Measurements from ENCODE around the gene HOXC4. TPM values are rescaled to one million over a fixed set of nuclear protein-coding genes. Genes with fewer than 3 reads are reported as not detected.
"Not testable (repeated sequence)": the region's sequence is repeated elsewhere in the genome, so short reads cannot be mapped to it uniquely, and the experiment has no call there.

Gene HOXC4
- polyA plus RNA-seq, 3 donors, result not detected

GRCh38 chr12:54102223-54102622, 48.6 kb downstream of the HOXC4 start:
- H3K4me3 Mint-ChIP-seq, result peak overlapping the region in 1 of 2 donors; percentile 26
- H4K20me1 ChIP-seq (ENCODE audit: insufficient read depth, low read length); H3K4me1 Mint-ChIP-seq; DNase-seq; H3K36me3 Mint-ChIP-seq; intact Hi-C loops (cut with micrococcal nuclease); H3K9ac ChIP-seq (ENCODE audit: insufficient read depth, low read length, poor library complexity, severe bottlenecking); H3K9me3 ChIP-seq (replicated peaks in 1 of 2; ENCODE audit: control insufficient read depth in 1 of 2, insufficient read depth in 1 of 2, low read length in 2 of 2); H3K4me2 ChIP-seq (replicated peaks; ENCODE audit: extremely low read depth, low read length, poor library complexity, severe bottlenecking); H3K4me1 ChIP-seq (ENCODE audit: control insufficient read depth in 1 of 2, insufficient read depth in 2 of 2, low read length in 2 of 2); H3K79me2 ChIP-seq (ENCODE audit: insufficient read depth, low read length); H3K27ac Mint-ChIP-seq; H2AFZ ChIP-seq (ENCODE audit: insufficient read depth, low read depth, low read length, poor library complexity, severe bottlenecking); H3K36me3 ChIP-seq (replicated peaks in 1 of 2; ENCODE audit: control insufficient read depth in 1 of 2, insufficient read depth in 2 of 2, low read length in 2 of 2); H3K4me3 ChIP-seq (replicated peaks in 1 of 3; ENCODE audit: low read depth in 2 of 3, low read length in 3 of 3); H3K27ac ChIP-seq (ENCODE audit: low read depth in 1 of 2, low read length in 2 of 2): not testable (repeated sequence)
- H3K9me3 Mint-ChIP-seq, result peaks cover 0 to 11% (median 6%) of the 10 kb centered on the region in 7 donors
- 100% methylated on average over 4 of the region's 6 CpGs for WGBS (ENCODE audit: insufficient coverage)
- peaks cover 11 to 36% of the 10 kb centered on the region in 2 donors for H3K27me3 ChIP-seq (ENCODE audit: control insufficient read depth in 2 of 2, insufficient read depth in 2 of 2, low read length in 2 of 2)
- peaks cover 46 to 75% (median 63%) of the 10 kb centered on the region in 3 donors for H3K27me3 Mint-ChIP-seq (ENCODE audit: low read depth in 3 of 3)

- H3K36me3 ChIP-seq (replicated peaks in 1 of 2; ENCODE audit: control insufficient read depth in 1 of 2, insufficient read depth in 2 of 2, low read length in 2 of 2); H3K9me3 ChIP-seq (replicated peaks in 1 of 2; ENCODE audit: control insufficient read depth in 1 of 2, insufficient read depth in 1 of 2, low read length in 2 of 2); H3K4me1 Mint-ChIP-seq; H3K9ac ChIP-seq (ENCODE audit: insufficient read depth, low read length, poor library complexity, severe bottlenecking); H3K79me2 ChIP-seq (ENCODE audit: insufficient read depth, low read length); H3K4me1 ChIP-seq (ENCODE audit: control insufficient read depth in 1 of 2, insufficient read depth in 2 of 2, low read length in 2 of 2); H3K4me2 ChIP-seq (replicated peaks; ENCODE audit: extremely low read depth, low read length, poor library complexity, severe bottlenecking); DNase-seq; H2AFZ ChIP-seq (ENCODE audit: insufficient read depth, low read depth, low read length, poor library complexity, severe bottlenecking); intact Hi-C loops (cut with micrococcal nuclease); H3K36me3 Mint-ChIP-seq; H3K4me3 Mint-ChIP-seq; H3K27ac ChIP-seq (ENCODE audit: low read depth in 1 of 2, low read length in 2 of 2); H3K27ac Mint-ChIP-seq; H3K4me3 ChIP-seq (replicated peaks in 1 of 3; ENCODE audit: low read depth in 2 of 3, low read length in 3 of 3); H4K20me1 ChIP-seq (ENCODE audit: insufficient read depth, low read length): not testable (repeated sequence)
- Mint-ChIP-seq H3K27me3 (ENCODE audit: low read depth in 3 of 3) (peaks cover 59 to 80% (median 73%) of the 10 kb centered on the region in 3 donors), H3K9me3 (peaks cover 0 to 11% (median 6%) of the 10 kb centered on the region in 7 donors)
- peaks cover 16 to 46% of the 10 kb centered on the region in 2 donors for H3K27me3 ChIP-seq (ENCODE audit: control insufficient read depth in 2 of 2, insufficient read depth in 2 of 2, low read length in 2 of 2)
- no CpG with 5 or more reads among the region's 1 CpG for WGBS (ENCODE audit: insufficient coverage)
Measured at GRCh38 chr12:54103827-54104226, 50.2 kb downstream of the HOXC4 start.

Small RNAs within 50 kb of the gene (small RNA-seq; reads per million reads assigned to genes)
- gene HOXC5 (ENCODE audit: insufficient read length, low read depth) (not detected), gene MIR615 (ENCODE audit: insufficient read length, low read depth) (not detected), gene RF00019 (ENCODE audit: insufficient read length, low read depth) (not detected)

Other genes starting within 250 kb of the HOXC4 start
- not detected for gene HOXC13, start 115.0 kb upstream of the HOXC4 start, polyA plus RNA-seq
- not detected for gene HOXC12, start 98.9 kb upstream of the HOXC4 start, polyA plus RNA-seq
- not detected for gene HOXC11, start 80.7 kb upstream of the HOXC4 start, polyA plus RNA-seq
- gene HOTAIR, start 78.9 kb upstream of the HOXC4 start, polyA plus RNA-seq, result not detected
- gene HOXC10, start 68.7 kb upstream of the HOXC4 start, polyA plus RNA-seq, result not detected
- gene HOXC9, start 53.7 kb upstream of the HOXC4 start, polyA plus RNA-seq, result not detected
- not detected for gene HOXC8, start 44.9 kb upstream of the HOXC4 start, polyA plus RNA-seq
- gene HOXC6, start 25.4 kb upstream of the HOXC4 start, polyA plus RNA-seq, result not detected
- not detected for gene HOXC5, start 20.8 kb upstream of the HOXC4 start, polyA plus RNA-seq
- gene SMUG1, start 135.2 kb downstream of the HOXC4 start, polyA plus RNA-seq, result 10 to 100 TPM; 22.2 to 50.8 (median 46.8) TPM
- gene CBX5, start 226.3 kb downstream of the HOXC4 start, polyA plus RNA-seq, result 1 to 10 TPM; 2.9 to 5.4 (median 4.8) TPM
- gene HNRNPA1, start 226.9 kb downstream of the HOXC4 start, polyA plus RNA-seq, result 1,000 to 10,000 TPM in 1 of 3 donors, 100 to 1,000 TPM in 2; 266 to 1,181 (median 308) TPM
- gene NFE2, start 247.2 kb downstream of the HOXC4 start, polyA plus RNA-seq, result 100 to 1,000 TPM in 1 of 3 donors, 10 to 100 TPM in 2; 79.5 to 157 (median 95.6) TPM

All from CD14-positive monocyte (primary cell).